Lower lobe of right lung (tissue), 2 donors: Measurements from ENCODE around the gene ARHGAP31. TPM values are rescaled to one million over a fixed set of nuclear protein-coding genes. Genes with fewer than 3 reads are reported as not detected.
"Not testable (repeated sequence)": the region's sequence is repeated elsewhere in the genome, so short reads cannot be mapped to it uniquely, and the experiment has no call there.

Experiments used
- ATAC-seq, 2 donors: fragments of 200-7000 bp; cut with Tn5 transposase; one replicate each; pipeline ENCODE4 v1.9.1; 2020 to 2022; ENCODE audit warnings: mild to moderate bottlenecking in 2 of 2, moderate library complexity in 2 of 2
- DNase-seq: peaks from one replicate; pipeline ENCODE4 v3.0.0-alpha.2; 2020
- H3K27ac ChIP-seq: fragments of 200-600 bp; one replicate; pipeline ENCODE4 v1.8.0; 2022
- H3K27me3 ChIP-seq: fragments of 200-600 bp; one replicate; pipeline ENCODE4 v1.8.0; 2022; ENCODE audit warnings: low read depth
- H3K36me3 ChIP-seq: fragments of 200-600 bp; one replicate; pipeline ENCODE4 v1.8.0; 2022; ENCODE audit warnings: mild to moderate bottlenecking
- H3K4me1 ChIP-seq: fragments of 200-600 bp; one replicate; pipeline ENCODE4 v1.8.0; 2022
- H3K4me3 ChIP-seq: fragments of 200-600 bp; one replicate; pipeline ENCODE4 v1.8.0; 2022; ENCODE audit warnings: mild to moderate bottlenecking
- H3K9me3 ChIP-seq: fragments of 200-600 bp; one replicate; pipeline ENCODE4 v1.8.0; 2022
- intact Hi-C: fragments of 100-400 bp; cut with DNase I; formaldehyde crosslinking; loops from one replicate; pipeline ENCODE4 v1.11.0; 2022
- total RNA-seq: library from RNA; stranded (reverse); fragmentation: NEBNext Ultra II Directional; extraction: Animal tissue kit (Norgen Biotek cat#: 25700); gene quantifications from one replicate; pipeline ENCODE4 v1.2.1, GENCODE V29; 2021
- TF ChIP-seq, protein P1 (sequence below): fragments of 200-600 bp; IDR thresholded peaks from one replicate; pipeline ENCODE4 v1.8.0; 2022; ENCODE audit warnings: antibody characterized with exemption, mild to moderate bottlenecking
- donor health status: DM: no; HTN: yes; CAD: no; lungs with severe emphysema.

Gene ARHGAP31
- total RNA-seq, 1 donor from 2014 or later: 100 TPM

DNA sequence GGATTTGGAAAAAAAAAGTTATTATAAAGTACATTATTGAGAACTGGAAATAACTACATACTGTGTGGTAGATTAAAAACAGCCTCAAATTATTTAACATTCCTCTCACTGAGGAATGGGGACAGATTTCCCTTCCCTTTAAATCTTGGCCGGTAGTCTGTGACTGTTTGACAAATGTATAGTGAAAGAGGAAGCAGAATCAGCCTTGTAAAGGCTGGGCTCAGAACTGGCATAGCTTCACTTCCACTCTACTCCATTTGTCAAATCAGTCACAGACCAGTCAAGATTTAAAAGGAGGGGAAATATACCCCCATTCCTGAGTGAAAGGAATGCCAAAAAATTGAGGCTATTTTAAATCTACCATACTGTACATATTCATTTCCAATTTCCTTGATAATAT, 35.3 kb upstream of the ARHGAP31 start:
- Histone ChIP-seq H3K27me3 (no peaks in the 10 kb centered on the region), H3K9me3 (no peaks in the 10 kb centered on the region), H3K4me1 (peaks cover 15% of the 10 kb centered on the region), H3K36me3 (no peaks in the 10 kb centered on the region), H3K4me3 (no peak overlapping the region), H3K27ac (no peak overlapping the region)
- no peak for DNase-seq
- ATAC-seq: peak; percentile 58 to 62
- intact Hi-C loops: no loop called here
- TF ChIP-seq, protein P1, sequence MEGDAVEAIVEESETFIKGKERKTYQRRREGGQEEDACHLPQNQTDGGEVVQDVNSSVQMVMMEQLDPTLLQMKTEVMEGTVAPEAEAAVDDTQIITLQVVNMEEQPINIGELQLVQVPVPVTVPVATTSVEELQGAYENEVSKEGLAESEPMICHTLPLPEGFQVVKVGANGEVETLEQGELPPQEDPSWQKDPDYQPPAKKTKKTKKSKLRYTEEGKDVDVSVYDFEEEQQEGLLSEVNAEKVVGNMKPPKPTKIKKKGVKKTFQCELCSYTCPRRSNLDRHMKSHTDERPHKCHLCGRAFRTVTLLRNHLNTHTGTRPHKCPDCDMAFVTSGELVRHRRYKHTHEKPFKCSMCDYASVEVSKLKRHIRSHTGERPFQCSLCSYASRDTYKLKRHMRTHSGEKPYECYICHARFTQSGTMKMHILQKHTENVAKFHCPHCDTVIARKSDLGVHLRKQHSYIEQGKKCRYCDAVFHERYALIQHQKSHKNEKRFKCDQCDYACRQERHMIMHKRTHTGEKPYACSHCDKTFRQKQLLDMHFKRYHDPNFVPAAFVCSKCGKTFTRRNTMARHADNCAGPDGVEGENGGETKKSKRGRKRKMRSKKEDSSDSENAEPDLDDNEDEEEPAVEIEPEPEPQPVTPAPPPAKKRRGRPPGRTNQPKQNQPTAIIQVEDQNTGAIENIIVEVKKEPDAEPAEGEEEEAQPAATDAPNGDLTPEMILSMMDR: no peak

DNA sequence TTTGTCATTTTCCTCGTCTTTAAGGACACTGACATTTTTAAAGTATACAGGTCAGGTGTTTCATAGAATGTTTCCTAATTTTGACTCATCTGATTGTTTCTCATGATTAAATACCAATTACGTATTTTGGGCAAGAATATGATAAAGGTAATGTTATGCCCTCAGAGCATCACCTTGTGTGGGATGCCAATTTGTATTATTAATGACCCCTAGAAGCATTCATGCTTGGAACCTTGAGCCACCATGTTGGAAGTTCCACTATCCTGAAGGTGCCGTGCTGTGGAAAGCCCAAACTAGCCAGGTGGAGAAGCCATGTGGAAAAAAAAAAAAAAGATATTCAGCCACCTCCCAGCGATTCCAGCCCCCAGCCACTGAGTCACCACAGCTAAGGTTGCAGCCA, 34.4 kb upstream of the ARHGAP31 start:
- no peak for ATAC-seq
- Histone ChIP-seq H3K4me3 (no peak overlapping the region), H3K36me3 (no peaks in the 10 kb centered on the region), H3K4me1 (peaks cover 15% of the 10 kb centered on the region), H3K9me3 (no peaks in the 10 kb centered on the region), H3K27ac (no peak overlapping the region), H3K27me3 (no peaks in the 10 kb centered on the region)
- TF ChIP-seq, protein P1: no peak
- DNase-seq: no peak
- intact Hi-C loops: no loop called here

DNA sequence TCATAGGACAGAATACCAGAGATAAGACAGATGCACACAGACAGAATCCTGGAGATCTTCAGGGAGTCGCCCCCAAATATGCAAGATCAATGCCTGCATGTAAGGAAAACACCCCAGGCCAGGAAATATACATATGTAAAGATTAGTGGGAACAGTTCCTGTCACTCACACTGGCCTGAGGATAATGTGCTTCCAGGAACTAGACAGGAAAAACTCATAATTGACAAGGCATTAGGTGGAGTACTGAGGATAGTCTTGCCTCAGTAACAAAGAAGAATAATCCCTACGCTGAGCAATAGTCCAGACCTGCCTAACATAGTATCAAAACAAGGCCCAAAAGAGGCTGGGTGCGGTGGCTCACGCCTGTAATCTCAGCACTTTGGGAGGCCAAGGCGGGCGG, 33.1 kb upstream of the ARHGAP31 start:
- H3K27ac ChIP-seq: no peak overlapping the region

DNA sequence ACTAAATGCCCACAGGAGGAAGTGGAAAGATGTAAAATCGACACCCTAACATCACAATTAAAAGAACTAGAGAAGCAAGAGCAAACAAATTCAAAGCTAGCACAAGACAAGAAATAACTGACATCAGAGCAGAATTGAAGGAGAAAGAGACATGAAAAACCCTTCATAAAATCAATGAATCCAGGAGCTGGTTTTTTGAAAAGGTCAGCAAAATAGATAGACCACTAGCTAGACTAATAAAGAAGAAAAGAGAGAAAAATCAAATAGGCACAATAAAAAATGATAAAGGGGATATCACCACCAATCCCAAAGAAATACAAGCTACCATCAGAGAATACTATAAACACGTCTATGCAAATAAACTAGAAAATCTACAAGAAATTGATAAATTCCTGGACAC, 24.0 kb upstream of the ARHGAP31 start:
- ATAC-seq, H3K4me3 ChIP-seq, H3K4me1 ChIP-seq, H3K27me3 ChIP-seq, DNase-seq, H3K36me3 ChIP-seq, H3K27ac ChIP-seq, H3K9me3 ChIP-seq, intact Hi-C loops: not testable (repeated sequence)

More for the DNA sequence above, 33.1 kb upstream of the ARHGAP31 start:
- no peaks in the 10 kb centered on the region for H3K9me3 ChIP-seq
- ATAC-seq (no peak), DNase-seq (no peak)
- no peaks in the 10 kb centered on the region for H3K27me3 ChIP-seq
- no peaks in the 10 kb centered on the region for H3K36me3 ChIP-seq
- no peak overlapping the region for H3K4me3 ChIP-seq
- intact Hi-C loops: no loop called here
- peaks cover 15% of the 10 kb centered on the region for H3K4me1 ChIP-seq
- TF ChIP-seq, protein P1: no peak

DNA sequence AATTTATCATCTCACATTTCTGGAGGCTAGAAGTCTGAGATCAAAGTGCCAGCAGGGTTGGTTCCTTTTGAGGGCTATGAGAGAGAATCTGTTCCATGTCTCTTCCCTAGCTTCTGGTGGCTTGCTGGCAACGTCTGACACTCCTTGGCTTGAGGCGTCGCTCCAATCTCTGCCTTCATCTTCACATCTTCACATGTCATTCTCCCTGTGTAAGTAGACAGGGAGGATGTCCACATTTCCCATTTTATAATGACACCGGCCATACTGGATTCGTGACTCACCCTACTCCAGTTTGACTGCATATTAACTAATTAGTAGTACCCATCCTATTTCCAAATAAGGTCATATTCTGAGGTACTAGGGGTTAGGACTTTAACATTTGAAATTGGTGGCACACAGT, 17.5 kb upstream of the ARHGAP31 start:
- Histone ChIP-seq H3K27ac (no peak overlapping the region), H3K4me1 (peaks cover 19% of the 10 kb centered on the region), H3K4me3 (no peak overlapping the region), H3K27me3 (no peaks in the 10 kb centered on the region), H3K36me3 (no peaks in the 10 kb centered on the region), H3K9me3 (no peaks in the 10 kb centered on the region)
- intact Hi-C loops: no loop called here
- TF ChIP-seq, protein P1: no peak
- ATAC-seq (no peak), DNase-seq (no peak)

DNA sequence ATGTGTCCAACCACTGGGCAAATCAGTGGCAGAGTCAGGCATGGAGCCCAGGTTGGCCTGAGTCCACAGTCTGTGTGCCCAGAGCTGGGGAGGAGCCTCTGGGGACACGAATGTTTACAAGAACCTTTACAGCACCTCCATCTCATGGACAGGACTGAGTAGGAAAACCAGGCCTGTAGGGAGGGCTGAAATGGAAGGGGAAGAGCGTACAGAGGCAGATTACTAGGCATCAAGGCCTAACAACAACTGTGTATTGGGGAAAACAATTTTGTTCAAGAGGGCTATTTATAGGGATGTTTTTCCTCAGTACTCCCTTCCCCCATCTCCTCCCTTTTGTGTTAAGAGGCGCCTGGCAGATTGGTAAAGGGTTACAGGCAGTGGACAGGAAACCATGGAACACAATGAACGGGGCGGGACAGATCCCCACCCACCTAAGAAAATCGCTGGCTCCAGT, 15.1 kb upstream of the ARHGAP31 start:
- Histone ChIP-seq H3K9me3 (no peaks in the 10 kb centered on the region), H3K27me3 (no peaks in the 10 kb centered on the region), H3K4me1 (peaks cover 19% of the 10 kb centered on the region), H3K36me3 (no peaks in the 10 kb centered on the region), H3K27ac (peak overlapping the region; percentile 71), H3K4me3 (no peak overlapping the region)
- ATAC-seq (peak; percentile 71 to 73), DNase-seq (peak; percentile 68)
- TF ChIP-seq, protein P1: no peak
- intact Hi-C loops: no loop called here
